NCI-H2196 (cell line): Measurements from ENCODE around the gene GNAI2.

Source experiments
- DNase-seq: peaks from one replicate; lab custom pipeline; 2025; ENCODE audit not compliant: unreplicated experiment; lab: John Stamatoyannopoulos, UW

The GNAI2 gene

DNA sequence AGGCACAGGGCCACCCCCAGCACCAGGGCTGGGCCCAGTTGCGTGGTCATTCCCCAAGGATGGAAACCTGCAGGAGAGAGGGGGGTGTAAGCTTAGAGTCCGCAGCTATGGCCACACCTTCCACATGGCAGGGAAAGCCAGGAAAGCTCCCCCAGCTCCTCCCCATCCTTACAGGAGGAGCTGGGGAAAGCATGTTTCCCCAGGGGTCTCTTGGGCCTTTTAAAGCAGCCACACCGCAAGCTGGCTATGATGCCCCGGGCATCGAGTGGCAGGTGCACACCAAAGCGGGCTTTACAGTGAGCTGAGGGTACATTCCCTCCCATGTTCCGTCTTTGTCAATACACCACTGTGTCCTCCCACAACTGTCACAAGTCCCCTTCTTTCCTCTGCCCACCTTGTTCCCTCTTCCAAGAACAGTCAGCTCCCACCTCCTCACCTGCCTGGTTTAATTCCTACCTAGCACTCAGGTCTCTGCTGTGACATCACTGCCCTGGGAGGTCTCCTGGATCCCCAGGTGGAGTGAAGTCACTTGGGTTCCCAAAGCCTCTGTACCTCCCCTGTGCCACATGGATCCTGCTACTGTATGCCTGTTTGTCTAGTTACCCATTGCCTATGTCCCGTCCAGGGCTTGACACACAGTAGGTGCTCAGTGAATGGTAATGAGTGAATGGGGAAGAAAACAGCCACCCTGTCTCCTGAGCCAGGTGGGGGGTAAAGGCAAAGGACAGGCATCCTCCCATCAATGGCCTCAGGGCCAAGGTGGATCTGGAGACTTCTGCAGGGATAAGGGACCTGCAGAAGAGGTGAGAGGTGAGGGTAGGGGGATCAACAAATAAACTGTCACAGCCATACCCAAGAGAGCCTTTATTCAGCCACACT is 59.8 kb downstream of the GNAI2 start:
- no peak for DNase-seq

DNA sequence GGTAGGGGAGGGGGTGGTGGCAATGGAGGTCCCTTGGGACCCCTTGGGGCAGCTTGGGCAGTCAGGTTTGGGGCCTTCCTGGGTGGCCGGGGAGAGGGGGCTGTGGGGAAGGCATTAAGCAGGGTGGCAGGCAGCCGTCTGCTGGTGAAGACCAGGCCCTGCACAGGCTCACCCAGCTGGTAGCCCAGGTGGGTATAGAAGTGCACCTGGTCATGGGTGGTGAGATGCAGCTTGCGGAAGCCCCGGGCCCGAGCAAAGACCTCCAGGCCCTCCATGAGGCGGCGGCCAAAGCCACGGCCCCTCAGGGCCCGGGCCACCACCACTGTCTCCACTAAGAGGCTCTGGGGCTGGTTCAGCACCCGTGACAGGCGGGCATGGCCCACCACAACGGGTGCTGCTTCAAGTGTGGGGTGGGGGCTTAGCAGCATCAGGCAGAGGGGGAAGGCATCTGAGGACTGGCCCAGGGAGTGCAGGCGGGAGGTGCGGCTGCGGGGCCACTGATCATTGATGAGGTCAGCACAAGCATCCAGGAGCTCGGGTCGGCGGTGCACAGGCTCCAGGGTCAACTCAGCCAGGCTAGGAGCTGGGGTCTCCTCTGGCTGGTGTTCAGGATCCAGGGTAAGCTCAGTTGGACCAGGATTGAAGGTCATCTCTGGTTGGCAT is 60.8 kb downstream of the GNAI2 start:
- no peak for DNase-seq

DNA sequence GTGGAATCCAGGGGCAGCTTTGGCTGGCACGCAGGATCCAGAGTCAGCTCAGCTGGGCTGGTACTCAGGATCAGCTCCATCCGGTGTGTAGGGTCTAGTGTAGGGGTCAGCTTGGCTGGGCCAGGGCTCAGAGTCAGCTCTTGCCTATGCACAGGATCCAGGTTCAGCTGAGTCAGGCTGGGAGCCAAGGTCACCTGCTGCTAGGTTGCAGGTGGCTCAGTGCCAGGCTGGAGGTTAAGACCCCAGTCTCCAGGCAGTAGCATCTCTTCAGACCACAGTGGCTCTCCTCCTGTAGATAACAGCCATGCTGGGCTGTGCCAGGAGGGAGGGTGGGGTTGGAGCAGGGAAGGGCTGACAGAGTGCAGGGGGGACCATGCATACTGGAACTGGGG is 61.4 kb downstream of the GNAI2 start:
- no peak for DNase-seq

DNA sequence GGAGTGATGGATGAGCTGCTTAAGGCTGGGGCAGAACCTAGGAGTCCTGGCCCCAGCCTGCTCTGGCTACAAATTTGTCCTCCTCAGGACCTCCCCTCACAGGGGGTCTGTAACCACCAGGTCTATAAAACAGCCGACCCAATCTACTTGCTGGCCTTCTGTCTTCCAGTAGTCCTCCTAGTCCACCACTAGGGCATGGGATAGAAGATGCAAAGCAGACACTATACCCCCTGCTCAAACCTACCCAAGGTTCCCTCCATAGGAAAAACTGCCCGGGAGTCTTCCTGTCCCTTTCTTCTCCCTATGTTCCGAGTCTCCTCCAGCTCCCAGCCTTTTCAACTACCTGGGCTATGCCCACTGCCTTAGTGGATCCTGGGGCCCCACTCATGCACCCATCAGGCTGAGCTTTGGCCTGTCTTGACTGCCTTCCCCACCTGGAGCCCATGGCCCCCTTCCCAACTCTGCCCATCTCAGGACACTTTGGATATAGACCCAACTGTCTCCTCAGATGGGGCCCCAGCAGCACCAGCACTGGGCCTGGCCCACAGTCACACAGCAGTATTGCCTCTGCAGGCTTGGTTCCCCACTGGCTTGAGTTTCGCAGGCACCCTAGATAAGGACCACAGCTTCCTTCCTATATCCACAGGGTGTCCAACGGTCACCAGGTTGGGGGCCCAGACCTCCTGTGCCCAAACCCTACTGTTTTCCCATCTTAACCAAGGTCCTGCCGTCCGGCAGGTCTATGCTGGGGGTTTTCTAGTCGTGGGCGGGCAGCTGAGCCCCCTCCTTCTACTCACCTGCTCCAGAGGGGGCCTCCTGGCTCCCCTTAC is 62.1 kb downstream of the GNAI2 start:
- DNase-seq, result no peak

DNA sequence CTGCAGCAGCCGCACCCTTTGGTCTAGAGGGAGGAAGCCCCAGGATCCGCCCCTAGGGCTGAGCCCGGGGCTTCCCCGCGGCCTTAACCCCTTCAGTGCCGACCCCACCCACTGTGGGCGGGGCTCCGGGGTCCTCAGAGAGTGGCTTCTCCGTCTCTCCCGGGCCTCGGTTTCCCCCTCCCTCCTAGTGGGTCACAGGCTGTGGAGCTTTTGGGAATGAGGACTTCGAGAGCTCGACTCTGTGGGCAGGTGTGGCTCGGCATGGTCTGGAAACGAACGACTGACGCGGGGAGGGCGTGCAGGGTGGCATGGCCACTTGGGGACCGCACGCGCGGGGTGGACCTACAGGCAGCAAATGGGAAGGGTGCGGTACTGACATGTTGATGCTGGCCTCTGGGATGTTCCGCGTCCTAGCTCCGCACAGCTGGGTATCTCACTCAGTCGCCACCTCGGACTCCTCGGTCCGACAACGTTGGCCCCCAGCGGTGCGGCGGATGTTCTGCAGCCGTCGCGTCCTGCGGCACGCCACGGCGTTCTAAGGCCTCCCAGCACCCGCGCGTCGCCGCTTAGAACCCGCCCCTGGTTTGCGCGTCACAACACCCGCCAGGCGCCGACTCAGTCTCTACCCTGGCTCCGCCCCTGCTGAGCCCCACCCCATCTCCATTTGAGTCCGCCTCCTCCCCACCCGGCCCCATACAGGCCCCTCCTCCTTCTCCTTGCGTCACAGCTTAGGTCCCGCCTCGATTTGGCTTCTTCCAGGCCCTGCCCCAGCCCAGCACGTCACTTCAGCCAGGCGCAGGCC is 63.0 kb downstream of the GNAI2 start, which contains the start of the genes HYAL3 and NAA80:
TSS of gene HYAL3 (minus strand) at position 570 of the 802 bp plus-strand sequence. CDS start 3,803 bp downstream, outside the sequence.
TSS of gene NAA80 (minus strand) at position 570 of the 802 bp plus-strand sequence. CDS start 1,942 bp downstream, outside the sequence.
- DNase-seq, result peak; percentile 92

DNA sequence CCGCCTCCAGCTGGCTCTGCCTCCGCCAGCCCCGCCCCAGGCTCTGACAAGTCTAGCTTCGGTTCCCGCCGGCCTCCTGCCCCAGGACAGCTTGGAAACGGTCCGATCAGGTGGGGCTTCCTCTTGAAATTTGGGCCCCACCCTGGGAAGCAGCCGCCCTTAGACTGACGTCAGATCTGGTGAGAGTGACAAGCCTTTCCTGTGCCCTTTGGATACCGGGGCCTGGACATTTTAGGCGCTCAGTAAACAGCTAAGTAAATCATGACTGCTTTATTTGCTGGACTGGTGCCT is 63.6 kb downstream of the GNAI2 start:
- DNase-seq, result no peak

DNA sequence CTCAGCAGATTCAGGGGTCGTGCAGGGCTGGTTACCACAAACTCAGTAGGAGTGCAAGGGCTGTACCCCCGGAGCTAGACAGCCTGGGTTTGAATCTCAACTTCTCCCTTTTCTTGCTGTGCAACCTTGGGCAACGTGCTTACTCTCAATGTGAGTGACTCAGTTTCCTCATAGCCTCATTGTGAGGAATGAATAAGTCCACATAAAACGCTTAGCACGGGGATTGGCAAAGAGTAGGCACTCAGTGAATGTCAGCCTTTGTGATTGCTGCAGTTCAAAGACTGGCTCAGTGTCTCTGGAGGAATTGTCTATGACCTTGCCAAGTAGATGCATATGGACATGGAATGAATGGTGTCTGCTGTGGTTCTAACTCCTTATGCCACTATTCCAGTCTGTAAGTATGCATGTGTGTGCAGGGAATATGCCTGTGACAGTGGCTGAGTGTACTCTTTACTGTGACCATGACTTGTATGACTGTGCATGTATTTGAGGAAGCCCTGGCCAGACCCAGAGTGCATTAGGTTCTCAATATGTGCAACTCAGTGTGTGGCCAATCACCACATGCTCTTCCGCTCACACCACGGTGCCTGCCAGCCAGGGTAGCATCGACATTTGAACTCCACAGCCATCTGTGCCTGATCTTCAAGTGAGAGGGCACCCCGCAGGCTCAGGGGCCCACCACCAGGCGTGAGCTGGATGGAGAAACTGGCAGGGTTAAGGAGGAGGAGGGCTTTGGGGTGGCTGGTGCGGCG is 64.1 kb downstream of the GNAI2 start:
- DNase-seq, result no peak

DNA sequence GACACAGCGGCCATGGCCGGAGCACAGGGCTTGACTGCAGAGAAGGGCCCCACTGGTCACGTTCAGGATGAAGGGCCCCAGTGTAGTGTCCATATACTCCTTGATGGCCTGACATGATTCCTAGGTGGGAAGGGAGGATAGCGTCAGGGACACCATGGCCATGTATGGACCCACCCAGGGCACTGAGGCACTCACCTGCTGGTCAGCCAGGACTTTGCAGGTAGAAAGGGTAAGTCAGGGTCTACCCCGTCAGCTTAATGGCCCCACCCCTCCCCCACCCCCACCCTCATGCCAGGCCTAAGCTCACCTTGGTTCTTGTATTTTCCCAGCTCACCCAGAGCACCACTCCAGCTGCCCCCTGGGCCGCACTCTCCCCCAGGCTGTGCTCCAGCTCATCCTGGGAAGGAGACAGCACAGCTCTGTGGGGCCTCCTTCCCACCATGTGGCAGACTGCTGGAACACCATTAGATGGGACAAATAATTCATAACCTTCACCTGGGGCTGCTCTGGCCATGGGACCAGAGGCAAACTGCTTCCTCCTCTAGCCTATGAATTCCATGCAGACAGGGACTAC is 64.8 kb downstream of the GNAI2 start:
- no peak for DNase-seq

DNA sequence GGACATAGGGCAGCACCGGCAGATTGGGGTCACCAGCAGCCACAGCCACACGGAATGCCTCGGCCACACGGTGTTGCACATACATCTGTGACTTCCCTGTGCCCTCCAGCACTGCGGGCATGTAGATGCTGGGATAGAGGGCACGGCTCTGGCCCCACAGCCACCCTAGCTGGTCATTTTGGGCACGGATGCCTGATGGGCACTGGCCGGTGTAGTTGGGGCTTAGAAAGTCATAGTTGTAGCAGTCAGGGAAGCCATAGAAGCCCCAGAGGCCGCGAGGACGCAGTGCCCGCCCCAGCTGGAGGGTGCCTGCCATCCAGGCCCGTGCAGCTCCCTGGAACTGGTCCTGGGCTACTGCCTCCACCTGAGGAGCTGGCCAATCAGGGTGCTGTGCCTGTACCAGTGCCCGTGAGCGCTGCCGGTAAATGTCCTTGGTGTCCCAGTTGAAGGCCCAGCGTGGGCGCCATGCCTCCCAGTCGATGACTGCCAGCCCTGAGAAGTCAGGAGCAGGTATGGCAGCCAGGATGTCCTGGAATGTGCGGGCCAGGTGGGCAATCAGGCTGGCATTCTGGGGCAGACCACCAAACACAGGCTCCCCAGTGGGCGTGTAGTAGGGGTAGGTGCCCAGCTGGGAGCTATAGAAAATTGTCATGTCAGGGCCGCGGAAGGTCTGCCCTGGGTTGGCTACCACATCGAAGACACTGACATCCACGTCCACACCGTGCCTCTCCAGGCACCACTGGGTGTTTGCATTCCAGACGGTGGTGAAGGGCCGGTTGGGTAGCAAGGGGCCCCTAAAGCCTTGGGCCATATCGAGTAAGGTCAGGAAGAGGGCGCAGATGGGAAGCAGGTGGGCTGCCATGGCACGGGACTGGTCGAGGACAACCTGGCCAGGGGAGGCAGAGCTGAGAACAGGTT is 66.3 kb downstream of the GNAI2 start:
- DNase-seq, result no peak

DNA sequence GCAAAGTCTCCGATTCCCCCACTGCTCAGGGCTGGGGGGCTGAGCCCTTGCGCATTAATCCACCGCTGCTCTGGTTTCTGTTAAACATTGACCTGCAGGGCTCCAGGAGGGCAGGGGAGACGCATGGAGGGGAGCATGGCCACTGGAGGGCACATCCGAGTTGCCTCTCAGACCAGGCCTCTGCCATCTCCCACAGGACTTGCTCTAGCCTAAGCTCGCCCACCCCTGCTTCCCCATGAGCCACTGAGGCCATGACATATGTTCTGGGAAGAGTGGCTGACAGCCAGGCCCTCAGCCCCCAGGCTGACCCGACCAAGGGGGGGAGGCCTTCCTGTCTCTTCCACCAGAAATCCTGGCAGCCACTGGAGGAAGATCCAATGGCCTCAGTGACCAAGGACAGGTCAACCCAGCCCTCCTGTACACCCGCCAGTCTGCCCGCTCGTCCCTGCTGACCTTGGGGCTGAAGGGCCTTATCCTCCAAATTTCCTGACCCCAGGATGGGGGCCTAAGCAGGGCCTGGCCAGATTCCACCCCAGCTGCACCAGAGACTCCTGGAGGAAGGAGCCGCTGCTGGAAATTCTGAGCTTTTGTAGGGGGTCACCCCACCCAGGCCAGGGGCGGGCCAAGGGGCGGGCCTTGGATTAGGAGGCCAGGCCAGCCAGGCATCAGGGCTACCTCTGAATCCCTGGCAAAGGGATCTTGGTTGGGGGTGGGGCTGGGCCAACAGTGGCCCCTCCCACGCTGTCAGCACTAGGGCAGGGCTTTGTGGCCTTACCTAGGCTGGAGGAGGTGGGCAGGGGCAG is 67.2 kb downstream of the GNAI2 start, which contains the start of gene HYAL1:
TSS of gene HYAL1 (minus strand) at position 562 of the 803 bp plus-strand sequence. CDS start 618 bp downstream, outside the sequence.
- peak; percentile 5 for DNase-seq

DNA sequence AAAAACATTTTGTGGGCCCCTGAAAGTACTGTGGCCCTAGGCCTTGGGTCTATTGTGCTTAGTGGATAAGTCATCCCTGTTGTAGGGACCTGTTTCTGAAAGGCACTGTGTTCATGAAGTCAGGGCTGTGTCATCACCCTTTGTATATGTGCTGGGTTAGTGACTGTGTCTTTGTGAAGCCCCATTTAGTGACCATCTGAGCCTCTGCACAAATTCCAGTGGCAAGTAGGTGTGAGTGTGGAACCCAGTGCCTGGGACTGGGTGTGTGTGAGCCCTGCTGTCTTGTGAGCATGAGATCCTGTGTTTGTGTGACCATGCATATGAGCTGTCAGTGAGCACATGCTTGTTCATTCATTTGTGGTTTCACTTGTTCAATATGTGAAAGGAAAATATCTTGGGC is 68.6 kb downstream of the GNAI2 start:
- no peak for DNase-seq
